GM18505 (cell line): ENCODE results near the gene NKX6-2.

Experiments used
- ATAC-seq: cut with Tn5 transposase; IDR thresholded peaks from one replicate; pipeline ENCODE4 v1.9.1; 2021; ENCODE audit not compliant: unreplicated experiment
- POLR2A ChIP-seq: IDR thresholded peaks from 4 replicates; pipeline ENCODE4 v1.6.1; 2011; ENCODE audit warnings: borderline replicate concordance; ENCODE audit not compliant: insufficient read depth, insufficient read length; ENCODE audit errors: extremely low read depth

Gene NKX6-2

GRCh38 chr10:132786884-132787494, 1.0 kb upstream of the NKX6-2 start:
- TF ChIP-seq POLR2A: no peak

GRCh38 chr10:132786476-132786883, 533 bp upstream of the NKX6-2 start:
- no peak for ATAC-seq

More at GRCh38 chr10:132786884-132787494, 1.0 kb upstream of the NKX6-2 start:
- no peak for ATAC-seq

GRCh38 chr10:132784866-132785722, 853 bp downstream of the NKX6-2 start:
- TF ChIP-seq POLR2A: no peak
- ATAC-seq: no peak

More at GRCh38 chr10:132786476-132786883, 533 bp upstream of the NKX6-2 start:
- no peak for TF ChIP-seq POLR2A

- TF ChIP-seq POLR2A: no peak
- ATAC-seq: no peak
Measured at GRCh38 chr10:132783940-132784865, 1.7 kb downstream of the NKX6-2 start.

GRCh38 chr10:132783165-132783939, 2.6 kb downstream of the NKX6-2 start:
- no peak for TF ChIP-seq POLR2A
- ATAC-seq: no peak

GRCh38 chr10:132781556-132781955, 4.4 kb downstream of the NKX6-2 start:
- TF ChIP-seq POLR2A: no peak
- no peak for ATAC-seq

GRCh38 chr10:132780356-132780755, 5.6 kb downstream of the NKX6-2 start:
- no peak for ATAC-seq
- no peak for TF ChIP-seq POLR2A

- ATAC-seq: no peak
- TF ChIP-seq POLR2A: no peak
Measured at GRCh38 chr10:132779549-132780294, 6.2 kb downstream of the NKX6-2 start.

- no peak for ATAC-seq
- no peak for TF ChIP-seq POLR2A
Measured at GRCh38 chr10:132777441-132777840, 8.5 kb downstream of the NKX6-2 start.

GRCh38 chr10:132776821-132777220, 9.1 kb downstream of the NKX6-2 start:
- no peak for ATAC-seq
- TF ChIP-seq POLR2A: no peak

- no peak for TF ChIP-seq POLR2A
- no peak for ATAC-seq
Measured at GRCh38 chr10:132776186-132776585, 9.8 kb downstream of the NKX6-2 start.
